HG03108 (cell line): ENCODE results near the gene PCDHB15.
"Not testable (repeated sequence)": the region's sequence is repeated elsewhere in the genome, so short reads cannot be mapped to it uniquely, and the experiment has no call there.

ENCODE experiments used
- ATAC-seq: cut with Tn5 transposase; IDR thresholded peaks from one replicate; pipeline ENCODE4 v1.9.1; 2021; ENCODE audit warnings: moderate library complexity; ENCODE audit not compliant: unreplicated experiment

Gene PCDHB15

DNA sequence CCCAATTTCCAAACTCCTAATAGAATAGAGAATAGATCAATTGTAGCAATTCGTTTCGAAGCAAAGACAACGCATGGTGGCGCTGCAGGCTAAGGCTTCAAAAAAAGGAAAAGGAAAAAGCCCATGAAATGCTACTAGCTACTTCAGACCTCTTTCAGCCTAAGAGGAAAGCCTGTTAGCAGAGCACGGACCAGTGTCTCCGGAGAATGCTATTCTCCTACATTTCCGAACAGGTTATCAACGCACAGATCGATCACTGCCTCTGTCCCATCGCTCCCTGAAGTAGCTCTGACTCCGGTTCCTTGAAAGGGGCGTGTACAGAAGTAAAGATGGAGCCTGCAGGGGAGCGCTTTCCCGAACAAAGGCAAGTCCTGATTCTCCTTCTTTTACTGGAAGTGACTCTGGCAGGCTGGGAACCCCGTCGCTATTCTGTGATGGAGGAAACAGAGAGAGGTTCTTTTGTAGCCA, at the start of gene PCDHB15:
Gene PCDHB15, plus strand, starts transcription at position 146 of the 468 bp plus-strand sequence. Its CDS starts 184 bp downstream, at position 330.
- no peak for ATAC-seq

DNA sequence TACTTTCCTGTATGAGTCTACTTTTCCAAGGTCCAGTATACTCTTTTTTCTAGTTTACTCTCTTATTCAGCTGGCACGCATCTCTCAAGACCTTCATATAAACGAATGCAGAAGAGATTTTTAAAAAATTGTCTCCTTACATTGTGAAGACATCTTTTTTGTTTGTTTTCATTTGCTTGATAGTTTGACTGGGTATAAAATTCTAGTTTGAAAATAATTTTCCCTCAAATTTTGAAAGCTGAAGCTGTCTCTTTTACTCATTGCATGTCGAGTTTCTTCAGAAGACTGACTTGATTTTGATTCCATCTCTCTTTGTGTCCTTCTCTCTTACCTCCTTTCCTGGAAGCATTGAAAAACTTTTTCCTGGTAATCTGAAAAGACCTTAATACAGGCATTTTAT, 48.8 kb upstream of the PCDHB15 start:
- no peak for ATAC-seq

DNA sequence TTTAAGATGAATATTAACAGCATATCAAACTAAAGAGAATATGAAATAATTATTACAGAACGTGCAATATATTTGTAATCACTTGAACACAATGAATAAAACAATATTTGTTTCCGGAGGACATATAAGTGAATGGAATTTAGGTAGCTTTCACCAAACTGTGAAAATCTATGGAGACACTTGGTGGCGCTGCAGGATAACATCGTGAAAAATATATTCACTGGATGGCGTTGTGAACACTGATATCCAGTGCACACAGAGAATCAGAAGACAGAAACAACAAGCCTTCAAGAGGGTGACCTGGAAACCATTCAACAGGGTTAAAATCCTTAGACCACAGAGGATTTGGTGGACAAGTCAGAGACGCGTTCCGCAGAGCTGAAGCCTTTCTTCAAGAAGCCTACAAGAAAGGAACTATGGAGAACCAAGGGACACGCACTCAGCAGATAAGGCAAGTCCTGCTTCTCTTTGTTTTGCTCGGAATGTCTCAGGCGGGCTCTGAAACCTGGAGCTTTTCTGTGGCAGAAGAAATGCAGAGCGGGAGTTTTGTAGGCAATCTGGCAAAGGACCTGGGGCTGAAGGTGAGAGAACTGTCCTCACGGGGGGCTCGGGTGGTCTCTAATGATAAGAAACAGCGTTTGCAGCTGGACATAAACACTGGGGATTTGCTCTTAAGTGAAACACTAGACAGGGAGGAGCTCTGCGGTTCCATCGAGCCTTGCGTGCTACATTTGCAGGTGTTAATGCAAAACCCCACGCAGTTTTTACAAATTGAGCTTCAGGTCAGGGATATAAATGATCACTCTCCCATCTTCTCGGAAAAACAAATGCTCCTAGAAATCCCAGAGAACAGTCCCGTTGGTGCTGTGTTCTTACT, 45.6 kb upstream of the PCDHB15 start, which contains the start of gene PCDHB11:
Gene PCDHB11, plus strand, starts transcription at position 269 of the 877 bp plus-strand sequence. Its CDS starts 148 bp downstream, at position 417.
- ATAC-seq, result no peak

- ATAC-seq, result not testable (repeated sequence)
Measured at GRCh38 chr5:141201126-141201525, 44.1 kb upstream of the PCDHB15 start.

GRCh38 chr5:141201646-141202045, 43.5 kb upstream of the PCDHB15 start:
- not testable (repeated sequence) for ATAC-seq

DNA sequence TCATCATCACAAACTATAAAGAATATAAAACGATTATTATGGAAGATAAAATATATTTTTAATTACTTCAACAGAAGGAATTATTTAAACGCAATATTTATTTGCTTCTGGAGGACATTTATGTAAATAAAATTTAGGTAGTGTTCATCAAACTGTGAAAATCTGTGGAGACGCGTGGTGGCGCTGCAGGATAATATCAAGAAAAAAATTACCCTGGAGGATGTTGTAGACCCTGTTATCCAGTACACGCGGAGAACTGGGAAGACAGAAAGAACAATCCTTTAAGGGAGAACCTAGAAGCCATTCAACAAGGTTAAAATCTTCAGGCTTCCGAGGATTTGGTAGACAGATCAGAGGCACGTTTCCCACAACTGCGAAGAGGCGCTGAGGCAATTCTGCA, 36.7 kb upstream of the PCDHB15 start, which contains the start of gene PCDHB12:
Gene PCDHB12, plus strand, starts transcription at position 242 of the 400 bp plus-strand sequence. CDS start 189 bp downstream, outside the sequence.
- ATAC-seq, result no peak

- not testable (repeated sequence) for ATAC-seq
Measured at GRCh38 chr5:141210281-141210680, 34.9 kb upstream of the PCDHB15 start.

GRCh38 chr5:141210849-141211248, 34.3 kb upstream of the PCDHB15 start:
- ATAC-seq, result not testable (repeated sequence)

DNA sequence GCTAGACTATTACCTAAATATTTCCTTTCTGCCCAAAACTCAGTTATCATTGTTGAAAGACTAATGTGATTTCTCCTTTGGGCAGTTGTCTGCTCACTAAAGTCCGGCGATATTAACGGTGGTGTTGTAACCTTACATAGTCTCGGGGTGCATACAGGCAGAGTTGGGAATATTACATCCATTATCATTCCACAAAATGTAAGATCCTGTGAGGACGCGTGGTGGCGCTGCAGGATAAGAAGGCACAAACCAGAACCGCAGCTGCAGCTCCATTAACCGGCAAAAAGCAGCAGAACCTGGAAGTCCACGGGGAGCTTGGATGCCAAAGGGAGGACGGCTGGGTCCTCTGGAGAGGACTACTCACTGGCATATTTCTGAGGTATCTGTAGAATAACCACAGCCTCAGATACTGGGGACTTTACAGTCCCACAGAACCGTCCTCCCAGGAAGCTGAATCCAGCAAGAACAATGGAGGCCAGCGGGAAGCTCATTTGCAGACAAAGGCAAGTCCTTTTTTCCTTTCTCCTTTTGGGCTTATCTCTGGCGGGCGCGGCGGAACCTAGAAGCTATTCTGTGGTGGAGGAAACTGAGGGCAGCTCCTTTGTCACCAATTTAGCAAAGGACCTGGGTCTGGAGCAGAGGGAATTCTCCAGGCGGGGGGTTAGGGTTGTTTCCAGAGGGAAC, 31.4 kb upstream of the PCDHB15 start, which contains the start of gene PCDHB13:
Gene PCDHB13, plus strand, starts transcription at position 264 of the 684 bp plus-strand sequence. Its CDS starts 205 bp downstream, at position 469.
- not testable (repeated sequence) for ATAC-seq

GRCh38 chr5:141214583-141214982, 30.6 kb upstream of the PCDHB15 start:
- ATAC-seq, result not testable (repeated sequence)

DNA sequence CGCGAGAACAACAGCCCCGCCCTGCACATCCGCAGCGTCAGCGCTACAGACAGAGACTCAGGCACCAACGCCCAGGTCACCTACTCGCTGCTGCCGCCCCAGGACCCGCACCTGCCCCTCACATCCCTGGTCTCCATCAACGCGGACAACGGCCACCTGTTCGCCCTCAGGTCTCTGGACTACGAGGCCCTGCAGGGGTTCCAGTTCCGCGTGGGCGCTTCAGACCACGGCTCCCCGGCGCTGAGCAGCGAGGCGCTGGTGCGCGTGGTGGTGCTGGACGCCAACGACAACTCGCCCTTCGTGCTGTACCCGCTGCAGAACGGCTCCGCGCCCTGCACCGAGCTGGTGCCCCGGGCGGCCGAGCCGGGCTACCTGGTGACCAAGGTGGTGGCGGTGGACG, 29.7 kb upstream of the PCDHB15 start:
- ATAC-seq, result not testable (repeated sequence)

DNA sequence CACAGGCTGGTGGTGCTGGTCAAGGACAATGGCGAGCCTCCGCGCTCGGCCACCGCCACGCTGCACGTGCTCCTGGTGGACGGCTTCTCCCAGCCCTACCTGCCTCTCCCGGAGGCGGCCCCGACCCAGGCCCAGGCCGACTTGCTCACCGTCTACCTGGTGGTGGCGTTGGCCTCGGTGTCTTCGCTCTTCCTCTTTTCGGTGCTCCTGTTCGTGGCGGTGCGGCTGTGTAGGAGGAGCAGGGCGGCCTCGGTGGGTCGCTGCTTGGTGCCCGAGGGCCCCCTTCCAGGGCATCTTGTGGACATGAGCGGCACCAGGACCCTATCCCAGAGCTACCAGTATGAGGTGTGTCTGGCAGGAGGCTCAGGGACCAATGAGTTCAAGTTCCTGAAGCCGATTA, 29.2 kb upstream of the PCDHB15 start:
- ATAC-seq, result not testable (repeated sequence)

DNA sequence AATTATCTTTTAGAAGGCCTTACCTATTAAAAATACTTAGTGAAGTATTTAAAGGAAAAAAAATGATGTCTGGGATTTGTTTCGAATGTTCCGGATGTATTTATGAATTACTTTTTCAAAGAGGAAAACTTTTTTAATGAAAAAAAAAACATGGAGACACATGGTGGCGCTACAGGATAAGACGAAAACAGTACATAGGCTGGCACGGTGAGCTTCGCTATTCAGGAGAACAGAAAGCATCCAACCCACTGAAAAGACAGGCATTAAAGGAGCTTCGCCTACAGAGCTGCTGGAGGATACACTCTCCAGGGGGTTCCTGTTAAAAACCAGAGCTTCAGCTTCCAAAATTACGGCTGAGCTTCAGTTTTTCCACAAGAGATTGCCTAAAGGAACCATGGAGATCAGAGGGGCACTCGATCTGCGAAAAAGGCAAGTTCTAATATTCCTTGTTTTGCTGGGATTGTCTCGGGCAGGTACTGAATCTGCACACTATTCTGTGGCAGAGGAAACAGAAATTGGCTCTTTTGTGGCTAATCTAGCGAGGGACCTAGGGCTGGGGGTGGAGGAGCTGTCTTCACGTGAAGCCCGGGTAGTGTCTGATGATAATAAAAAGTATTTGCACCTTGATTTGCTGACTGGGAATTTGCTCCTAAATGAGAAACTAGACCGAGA, 21.9 kb upstream of the PCDHB15 start, which contains the start of gene PCDHB14:
Gene PCDHB14, plus strand, starts transcription at position 232 of the 672 bp plus-strand sequence. Its CDS starts 163 bp downstream, at position 395.
- ATAC-seq, result no peak

DNA sequence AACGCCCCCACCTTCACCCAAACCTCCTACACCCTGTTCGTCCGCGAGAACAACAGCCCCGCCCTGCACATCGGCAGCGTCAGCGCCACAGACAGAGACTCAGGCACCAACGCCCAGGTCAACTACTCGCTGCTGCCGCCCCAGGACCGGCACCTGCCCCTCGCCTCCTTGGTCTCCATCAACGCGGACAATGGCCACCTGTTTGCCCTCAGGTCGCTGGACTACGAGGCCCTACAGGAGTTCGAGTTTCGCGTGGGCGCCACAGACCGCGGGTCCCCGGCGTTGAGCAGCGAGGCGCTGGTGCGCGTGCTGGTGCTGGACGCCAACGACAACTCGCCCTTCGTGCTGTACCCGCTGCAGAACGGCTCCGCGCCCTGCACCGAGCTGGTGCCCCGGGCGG, 20.4 kb upstream of the PCDHB15 start:
- ATAC-seq, result not testable (repeated sequence)

DNA sequence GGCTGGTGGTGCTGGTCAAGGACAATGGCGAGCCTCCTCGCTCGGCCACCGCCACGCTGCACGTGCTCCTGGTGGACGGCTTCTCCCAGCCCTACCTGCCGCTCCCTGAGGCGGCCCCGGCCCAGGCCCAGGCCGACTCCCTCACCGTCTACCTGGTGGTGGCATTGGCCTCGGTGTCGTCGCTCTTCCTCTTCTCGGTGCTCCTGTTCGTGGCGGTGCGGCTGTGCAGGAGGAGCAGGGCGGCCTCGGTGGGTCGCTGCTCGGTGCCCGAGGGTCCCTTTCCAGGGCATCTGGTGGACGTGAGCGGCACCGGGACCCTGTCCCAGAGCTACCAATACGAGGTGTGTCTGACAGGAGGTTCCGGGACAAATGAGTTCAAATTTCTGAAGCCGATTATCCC, 19.8 kb upstream of the PCDHB15 start:
- not testable (repeated sequence) for ATAC-seq

DNA sequence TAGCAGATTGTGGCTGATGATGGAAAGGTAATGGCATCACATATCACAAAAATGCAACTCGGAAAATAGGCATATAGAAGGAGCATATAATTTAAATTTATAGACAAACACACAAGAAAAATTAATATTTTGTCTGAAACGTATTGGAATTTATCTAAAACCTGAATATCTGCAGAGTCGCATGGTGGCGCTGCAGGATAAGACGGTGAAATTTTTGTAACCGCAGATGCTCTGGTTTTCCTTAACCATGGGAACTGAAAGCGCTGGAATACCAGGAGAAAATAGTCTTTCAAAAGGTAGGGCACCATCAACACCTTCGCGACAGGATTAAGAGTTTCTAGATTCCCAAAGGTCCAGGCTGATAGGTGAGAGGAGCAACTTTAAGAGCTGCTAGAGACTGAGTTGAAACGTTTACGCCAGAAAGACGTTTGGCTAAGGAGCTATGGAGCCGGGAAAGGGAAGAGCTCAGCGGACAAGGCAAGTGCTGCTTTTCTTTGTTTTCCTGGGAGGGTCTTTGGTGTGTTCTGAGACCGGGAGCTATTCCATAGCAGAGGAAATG, 11.0 kb upstream of the PCDHB15 start:
- ATAC-seq, result no peak

DNA sequence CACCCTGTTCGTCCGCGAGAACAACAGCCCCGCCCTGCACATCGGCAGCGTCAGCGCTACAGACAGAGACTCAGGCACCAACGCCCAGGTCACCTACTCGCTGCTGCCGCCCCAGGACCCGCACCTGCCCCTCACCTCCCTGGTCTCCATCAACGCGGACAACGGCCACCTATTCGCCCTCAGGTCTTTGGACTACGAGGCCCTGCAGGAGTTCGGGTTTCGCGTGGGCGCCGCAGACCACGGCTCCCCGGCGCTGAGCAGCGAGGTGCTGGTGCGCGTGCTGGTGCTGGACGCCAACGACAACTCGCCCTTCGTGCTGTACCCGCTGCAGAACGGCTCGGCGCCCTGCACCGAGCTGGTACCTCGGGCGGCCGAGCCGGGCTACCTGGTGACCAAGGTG, 9.3 kb upstream of the PCDHB15 start:
- ATAC-seq, result not testable (repeated sequence)

GRCh38 chr5:141236516-141237313, 8.5 kb upstream of the PCDHB15 start:
- no peak for ATAC-seq

GRCh38 chr5:141241496-141241895, 3.7 kb upstream of the PCDHB15 start:
- ATAC-seq, result no peak
